Natural killer cell (primary cell): ENCODE data around the gene KDM6A. TPM values are rescaled to one million over a fixed set of nuclear protein-coding genes. Genes with fewer than 3 reads are reported as not detected.

ENCODE experiments used
- ATAC-seq, 3 donors: fragments of 150-1000 bp in 2 of 3; fragments of 200-7000 bp in 1 of 3; cut with Tn5 transposase; 1 replicate in 1 of 3; 2 replicates in 2 of 3; pipeline ENCODE4 v1.10.0; 2021; ENCODE audit warnings: mild to moderate bottlenecking in 2 of 3, moderate library complexity in 2 of 3
- DNase-seq, 2 donors: peaks; one replicate each; pipeline versions ENCODE4 v3.0.0 to v3.0.0-alpha.2; 2013 to 2021; ENCODE audit warnings: mixed read lengths in 1 of 2
- H3K27ac ChIP-seq: one replicate; pipeline ENCODE4 v1.5.1; 2013; ENCODE audit warnings: mild to moderate bottlenecking, low read length
- H3K27me3 ChIP-seq: one replicate; pipeline ENCODE4 v1.6.1; 2013; ENCODE audit warnings: low read length; ENCODE audit not compliant: control insufficient read depth, insufficient read depth
- H3K36me3 ChIP-seq: one replicate; pipeline ENCODE4 v1.6.1; 2013; ENCODE audit warnings: low read length; ENCODE audit not compliant: control insufficient read depth, insufficient read depth
- H3K4me1 ChIP-seq: one replicate; pipeline ENCODE4 v1.6.1; 2013; ENCODE audit warnings: low read length; ENCODE audit not compliant: control insufficient read depth, insufficient read depth
- H3K4me3 ChIP-seq: one replicate; pipeline ENCODE4 v1.5.1; 2013; ENCODE audit warnings: low read length
- H3K9me3 ChIP-seq: one replicate; pipeline ENCODE4 v1.6.1; 2013; ENCODE audit warnings: low read length; ENCODE audit not compliant: control insufficient read depth, insufficient read depth
- H3K27ac Mint-ChIP-seq, 2 donors: one replicate each; pipeline ENCODE4 v1.8.0; 2022; ENCODE audit warnings: mild to moderate bottlenecking in 2 of 2, mixed read lengths in 2 of 2, moderate library complexity in 1 of 2
- H3K27me3 Mint-ChIP-seq, 2 donors: one replicate each; pipeline ENCODE4 v1.8.0; 2022; ENCODE audit warnings: low read depth in 2 of 2, mixed read lengths in 2 of 2
- H3K36me3 Mint-ChIP-seq: one replicate; pipeline ENCODE4 v1.8.0; 2022; ENCODE audit warnings: mixed read lengths
- H3K4me1 Mint-ChIP-seq, 2 donors: one replicate each; pipeline ENCODE4 v1.8.0; 2022; ENCODE audit warnings: mixed read lengths in 2 of 2
- H3K4me3 Mint-ChIP-seq: one replicate; pipeline ENCODE4 v1.8.0; 2022; ENCODE audit warnings: mild to moderate bottlenecking, moderate library complexity, mixed read lengths
- H3K9me3 Mint-ChIP-seq, 2 donors: one replicate each; pipeline ENCODE4 v1.8.0; 2022; ENCODE audit warnings: mixed read lengths in 2 of 2
- WGBS: methylation state at CpG from one replicate; pipeline ENCODE4 v1.1.7; 2013; ENCODE audit warnings: missing lambda C conversion rate; ENCODE audit not compliant: insufficient coverage; 5-methylcytosine and 5-hydroxymethylcytosine counted together
- intact Hi-C: fragments of 100-400 bp; cut with micrococcal nuclease; formaldehyde crosslinking; loops from one replicate; pipeline ENCODE4 v1.14.2; 2022
- total RNA-seq, 4 donors: library from RNA; stranded (reverse); fragments of 120-200 nt in 1 of 4; gene quantifications; one replicate each; pipeline versions ENCODE4 v1.2.3 to v1.2.4, GENCODE V29; 2013 to 2022
- TF ChIP-seq, protein P1 (sequence below): fragments of 200-600 bp; IDR thresholded peaks from one replicate; pipeline ENCODE4 v1.8.0; 2022; ENCODE audit warnings: antibody characterized with exemption

Gene KDM6A
- total RNA-seq, 3 donors from 2014 or later (not counting 1 experiment from before 2014, with no cell fraction given), result 60.8 to 121 (median 73.1) TPM

DNA sequence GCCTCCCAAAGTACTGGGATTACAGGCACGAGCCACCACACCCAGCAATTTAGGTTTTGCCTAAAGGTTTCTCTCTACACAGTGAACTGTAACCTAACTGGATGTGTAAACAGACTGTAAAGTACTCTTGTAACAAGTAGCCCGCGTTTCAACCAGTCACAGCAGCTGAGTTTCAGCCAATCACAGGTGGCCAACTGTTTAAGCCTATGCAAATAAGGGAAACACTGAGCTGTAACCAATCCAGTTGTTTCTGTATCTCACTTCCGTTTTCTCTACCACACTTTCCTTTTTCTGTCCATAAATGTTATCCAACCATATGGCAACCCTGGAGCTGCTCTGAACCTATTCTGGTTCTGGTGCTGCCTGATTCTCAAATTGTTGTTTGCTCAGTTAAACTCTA lies 267.8 kb downstream of the KDM6A start:
- no peaks in the 10 kb centered on the region for H3K4me1 ChIP-seq
- no peaks in the 10 kb centered on the region for H3K27me3 Mint-ChIP-seq
- no peaks in the 10 kb centered on the region for H3K27me3 ChIP-seq
- intact Hi-C loops, result no loop called here
- WGBS, result 87% methylated on average over 3 of the region's 4 CpGs
- no peak for DNase-seq
- no peaks in the 10 kb centered on the region for H3K36me3 Mint-ChIP-seq
- no peak overlapping the region for H3K27ac ChIP-seq
- no peaks in the 10 kb centered on the region for H3K9me3 ChIP-seq
- no peaks in the 10 kb centered on the region for H3K9me3 Mint-ChIP-seq
- no peak overlapping the region for H3K4me3 Mint-ChIP-seq
- ATAC-seq, result no peak
- H3K27ac Mint-ChIP-seq, result no peak overlapping the region
- no peak overlapping the region for H3K4me3 ChIP-seq
- TF ChIP-seq, protein P1, sequence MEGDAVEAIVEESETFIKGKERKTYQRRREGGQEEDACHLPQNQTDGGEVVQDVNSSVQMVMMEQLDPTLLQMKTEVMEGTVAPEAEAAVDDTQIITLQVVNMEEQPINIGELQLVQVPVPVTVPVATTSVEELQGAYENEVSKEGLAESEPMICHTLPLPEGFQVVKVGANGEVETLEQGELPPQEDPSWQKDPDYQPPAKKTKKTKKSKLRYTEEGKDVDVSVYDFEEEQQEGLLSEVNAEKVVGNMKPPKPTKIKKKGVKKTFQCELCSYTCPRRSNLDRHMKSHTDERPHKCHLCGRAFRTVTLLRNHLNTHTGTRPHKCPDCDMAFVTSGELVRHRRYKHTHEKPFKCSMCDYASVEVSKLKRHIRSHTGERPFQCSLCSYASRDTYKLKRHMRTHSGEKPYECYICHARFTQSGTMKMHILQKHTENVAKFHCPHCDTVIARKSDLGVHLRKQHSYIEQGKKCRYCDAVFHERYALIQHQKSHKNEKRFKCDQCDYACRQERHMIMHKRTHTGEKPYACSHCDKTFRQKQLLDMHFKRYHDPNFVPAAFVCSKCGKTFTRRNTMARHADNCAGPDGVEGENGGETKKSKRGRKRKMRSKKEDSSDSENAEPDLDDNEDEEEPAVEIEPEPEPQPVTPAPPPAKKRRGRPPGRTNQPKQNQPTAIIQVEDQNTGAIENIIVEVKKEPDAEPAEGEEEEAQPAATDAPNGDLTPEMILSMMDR, result no peak
- H3K4me1 Mint-ChIP-seq, result no peaks in the 10 kb centered on the region
- H3K36me3 ChIP-seq, result no peaks in the 10 kb centered on the region

DNA sequence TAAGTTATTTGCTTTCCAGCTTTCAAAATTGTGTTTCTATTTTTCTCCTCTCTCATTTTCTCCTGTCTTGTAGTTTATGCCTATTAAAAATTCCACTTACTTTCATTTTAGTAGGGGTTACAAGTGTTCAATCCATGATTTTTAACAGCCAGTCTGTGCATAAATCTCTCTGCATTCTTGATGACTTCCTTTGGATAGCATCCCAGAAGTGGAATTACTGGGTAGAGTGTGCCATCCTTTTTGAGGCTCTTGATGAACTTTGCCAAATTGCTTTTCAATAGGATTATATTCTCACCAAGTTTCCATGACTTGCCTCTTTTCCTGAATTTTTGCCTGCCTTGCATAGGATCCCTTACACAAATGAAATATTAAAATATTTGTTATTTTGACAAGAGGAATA lies 269.2 kb downstream of the KDM6A start:
- Histone ChIP-seq H3K9me3 (no peaks in the 10 kb centered on the region), H3K36me3 (no peaks in the 10 kb centered on the region), H3K27me3 (no peaks in the 10 kb centered on the region), H3K4me3 (no peak overlapping the region), H3K4me1 (no peaks in the 10 kb centered on the region), H3K27ac (no peak overlapping the region)
- Mint-ChIP-seq H3K4me1 (no peaks in the 10 kb centered on the region), H3K36me3 (no peaks in the 10 kb centered on the region), H3K4me3 (no peak overlapping the region), H3K9me3 (no peaks in the 10 kb centered on the region), H3K27ac (no peak overlapping the region), H3K27me3 (no peaks in the 10 kb centered on the region)
- intact Hi-C loops, result no loop called here
- DNase-seq (no peak), ATAC-seq (no peak)
- TF ChIP-seq, protein P1, result no peak

DNA sequence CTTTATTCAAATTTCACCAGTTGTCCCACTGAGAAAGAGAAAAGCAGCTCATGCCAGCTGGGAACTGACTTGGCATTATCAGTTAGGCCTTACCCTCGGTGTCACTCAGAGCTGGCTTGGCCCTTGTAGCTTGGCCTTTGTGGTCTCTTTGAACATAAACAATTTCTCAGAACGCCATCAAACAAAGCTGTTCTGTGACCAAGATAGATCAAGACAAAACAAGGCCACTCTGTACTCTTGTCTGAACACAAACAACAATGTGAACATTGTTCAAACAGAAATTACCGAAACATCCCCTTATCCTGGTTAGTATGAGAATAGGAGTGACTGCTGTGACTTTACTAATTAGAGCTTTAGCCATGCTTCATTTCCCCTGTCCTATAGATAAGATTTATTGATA lies 270.5 kb downstream of the KDM6A start:
- no peak for ATAC-seq
- H3K27me3 Mint-ChIP-seq, result no peaks in the 10 kb centered on the region
- H3K36me3 Mint-ChIP-seq, result no peaks in the 10 kb centered on the region
- H3K27me3 ChIP-seq, result no peaks in the 10 kb centered on the region
- WGBS, result 54% methylated on average over 2 of the region's 3 CpGs
- no peaks in the 10 kb centered on the region for H3K4me1 ChIP-seq
- TF ChIP-seq, protein P1, result no peak
- no peak overlapping the region for H3K27ac ChIP-seq
- no peaks in the 10 kb centered on the region for H3K4me1 Mint-ChIP-seq
- DNase-seq, result no peak
- H3K36me3 ChIP-seq, result no peaks in the 10 kb centered on the region
- no peaks in the 10 kb centered on the region for H3K9me3 Mint-ChIP-seq
- no peaks in the 10 kb centered on the region for H3K9me3 ChIP-seq
- intact Hi-C loops, result no loop called here
- H3K4me3 Mint-ChIP-seq, result no peak overlapping the region
- H3K27ac Mint-ChIP-seq, result no peak overlapping the region
- no peak overlapping the region for H3K4me3 ChIP-seq

DNA sequence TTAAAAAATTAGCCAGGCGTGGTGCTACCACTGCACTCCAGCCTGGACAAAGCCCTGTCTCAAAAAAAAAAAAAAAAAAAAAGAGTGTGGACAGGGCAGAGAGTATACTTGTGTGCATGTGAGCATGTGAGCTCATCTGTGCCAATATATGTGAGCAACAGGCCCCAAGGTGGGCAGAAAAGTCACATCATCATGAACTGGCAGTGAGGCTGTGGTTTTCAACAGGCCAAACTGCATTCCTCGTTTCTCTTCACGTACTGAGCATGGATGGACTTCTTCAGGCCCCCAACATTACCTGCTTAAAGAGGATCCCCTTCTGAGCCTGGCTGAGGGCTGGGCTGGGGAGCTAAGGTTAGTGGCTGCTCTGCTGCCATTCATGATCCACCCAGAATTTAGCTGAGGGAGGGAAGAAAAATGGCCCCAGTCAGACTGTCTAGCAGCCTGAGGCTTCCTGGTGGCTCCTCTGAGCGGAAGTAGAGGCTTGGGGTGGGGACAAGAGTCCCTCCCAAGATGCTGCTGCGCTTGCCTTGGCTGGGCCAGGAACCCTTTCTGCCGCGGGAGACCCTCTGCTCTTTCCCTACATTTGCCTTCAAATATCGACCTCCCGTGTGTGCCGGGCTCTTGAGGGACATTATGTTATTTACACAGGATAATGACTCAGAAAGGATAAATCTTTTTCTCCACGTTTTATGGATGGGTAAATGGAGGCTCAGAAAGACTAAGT lies 272.7 kb downstream of the KDM6A start:
- Histone ChIP-seq H3K9me3 (no peaks in the 10 kb centered on the region), H3K27me3 (no peaks in the 10 kb centered on the region), H3K27ac (no peak overlapping the region), H3K4me3 (no peak overlapping the region), H3K4me1 (no peaks in the 10 kb centered on the region), H3K36me3 (no peaks in the 10 kb centered on the region)
- Mint-ChIP-seq H3K4me1 (no peaks in the 10 kb centered on the region), H3K27me3 (no peaks in the 10 kb centered on the region), H3K27ac (no peak overlapping the region), H3K4me3 (no peak overlapping the region), H3K36me3 (no peaks in the 10 kb centered on the region), H3K9me3 (no peaks in the 10 kb centered on the region)
- intact Hi-C loops, result no loop called here
- no peak for ATAC-seq
- 84% methylated on average over 3 of the region's 11 CpGs for WGBS
- TF ChIP-seq, protein P1, result no peak
- no peak for DNase-seq
